ENCODE measurements around the gene RND3.

- TF ChIP-seq ZSCAN23 (tag by site-specific recombination; IDR thresholded peaks at IDR 0.05): no peak
- TF ChIP-seq SCRT2 (tag by site-specific recombination; IDR thresholded peaks at IDR 0.05): no peak
- no peak for TF ChIP-seq CTCF (tag by site-specific recombination; IDR thresholded peaks at IDR 0.05)
- no peak for TF ChIP-seq ZNF624 (tag by site-specific recombination; IDR thresholded peaks at IDR 0.05)
- no peak for TF ChIP-seq ZNF174 (tag by site-specific recombination; IDR thresholded peaks at IDR 0.05)
- TF ChIP-seq MYNN (tag by site-specific recombination; IDR thresholded peaks at IDR 0.05; ENCODE audit: borderline replicate concordance): no peak
- no peak for TF ChIP-seq MZF1 (tag by site-specific recombination; IDR thresholded peaks at IDR 0.05; ENCODE audit: borderline replicate concordance)
- TF ChIP-seq YY1 (tag by site-specific recombination; IDR thresholded peaks at IDR 0.05): no peak
- no peak for TF ChIP-seq ZNF274 (IDR thresholded peaks at IDR 0.05; ENCODE audit: low read length)
- no peak for TF ChIP-seq ZNF274 (tag by site-specific recombination; IDR thresholded peaks at IDR 0.05; ENCODE audit: borderline replicate concordance)
- no peak for TF ChIP-seq ZNF404 (tag by site-specific recombination; IDR thresholded peaks at IDR 0.05)
- no peak for TF ChIP-seq ZNF600 (tag by site-specific recombination; IDR thresholded peaks at IDR 0.05)
Observed at GRCh38 chr2:150432312-150432625, 55.2 kb downstream of the RND3 start.
